ENCODE results near the gene WDR33.

WDR33 gene

DNA sequence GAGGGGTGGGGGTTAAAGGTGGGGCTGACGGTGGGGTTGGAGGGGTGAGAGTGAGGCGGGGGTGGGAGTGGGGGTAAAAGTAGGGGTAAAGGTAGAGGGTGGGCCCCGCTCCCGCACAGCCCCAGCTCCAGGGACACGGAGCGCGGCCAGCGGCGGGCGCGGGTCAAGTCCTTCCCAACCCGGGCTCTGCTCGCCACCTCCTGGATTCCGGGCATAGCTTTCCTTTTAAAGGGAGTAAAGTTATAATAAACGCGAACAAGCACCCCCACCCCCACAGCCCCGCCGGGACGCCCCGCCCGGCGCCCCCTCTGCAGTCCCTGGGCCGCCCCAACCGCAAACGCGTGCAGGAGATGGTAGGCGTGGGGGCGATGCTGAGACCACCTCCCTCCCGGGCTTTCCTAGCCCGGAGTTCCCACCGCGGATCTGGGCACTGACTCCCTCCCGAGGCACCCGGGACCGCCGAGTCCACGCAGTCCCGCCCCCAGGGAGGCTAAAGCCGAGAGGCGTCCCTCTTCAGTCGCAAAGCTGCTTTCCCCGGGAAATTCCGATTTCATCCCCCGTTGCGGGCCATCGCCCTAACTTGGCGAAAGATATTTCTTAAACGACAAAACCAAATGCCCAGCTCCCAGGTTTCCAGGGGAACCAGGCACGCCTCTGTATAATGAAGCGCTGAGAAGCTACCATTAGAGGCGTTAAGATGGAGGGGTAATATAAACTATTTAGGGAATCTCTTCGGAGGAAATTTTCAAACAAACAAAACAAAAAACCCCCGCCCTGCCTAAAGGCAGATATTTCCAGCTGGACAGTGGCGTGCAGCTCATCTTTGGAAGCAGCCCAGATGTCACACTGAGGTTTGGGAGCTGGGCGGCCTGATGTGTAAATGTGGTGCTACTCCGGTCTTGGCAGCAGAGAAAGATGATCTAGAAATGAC, 135.4 kb downstream of the WDR33 start, which contains the start of gene LIMS2:
TSS of gene LIMS2 (minus strand) at position 200 of the 931 bp plus-strand sequence. CDS start 506 bp downstream, outside the sequence.
- H3K27ac ChIP-seq (ENCODE audit: low read depth, low read length, poor library complexity, severe bottlenecking), result no peak within 1 kb of the TSS
- no peaks in the 10 kb centered on the region for H3F3A ChIP-seq (ENCODE audit: insufficient read depth, low read length)
- H4K20me1 ChIP-seq (ENCODE audit: insufficient read depth, low read length), result no peaks in the 10 kb centered on the region
- no peak within 1 kb of the TSS for H3K9ac ChIP-seq (ENCODE audit: low read length)
- no peak within 1 kb of the TSS for H3K4me2 ChIP-seq (ENCODE audit: low read length)
- H3K36me3 ChIP-seq (ENCODE audit: insufficient read depth, low read length), result no peaks in the 10 kb centered on the region
- H2AFZ ChIP-seq (ENCODE audit: low read length), result no peak within 1 kb of the TSS
- H3K9me3 ChIP-seq (ENCODE audit: low read length), result no peaks in the 10 kb centered on the region
- H3K79me2 ChIP-seq (ENCODE audit: insufficient read depth, low read length), result no peaks in the 10 kb centered on the region
- no peak within 1 kb of the TSS for H3K4me3 ChIP-seq (ENCODE audit: low read depth, low read length, poor library complexity, severe bottlenecking)
- H3K4me1 ChIP-seq (ENCODE audit: insufficient read depth, low read length, severe bottlenecking), result no peaks in the 10 kb centered on the region
- H3K27me3 ChIP-seq (ENCODE audit: insufficient read depth, low read length), result peaks cover 12% of the 10 kb centered on the region; the same call in 1 of the 2 replicates
- no peaks in the 10 kb centered on the region for H3K9me2 ChIP-seq (ENCODE audit: low read depth, low read length)
- TF ChIP-seq EZH2 (IDR thresholded peaks at IDR 0.05; ENCODE audit: borderline replicate concordance, low read length) (no peak), CTCF (IDR thresholded peaks at IDR 0.05; ENCODE audit: low read length) (no peak)

- H2AFZ ChIP-seq (ENCODE audit: low read length), result no peak overlapping the region
- H3K27ac ChIP-seq (ENCODE audit: low read depth, low read length, poor library complexity, severe bottlenecking), result no peak overlapping the region
- H3K27me3 ChIP-seq (ENCODE audit: insufficient read depth, low read length), result peaks cover 20% of the 10 kb centered on the region; the same call in 1 of the 2 replicates
- no peak overlapping the region for H3K4me3 ChIP-seq (ENCODE audit: low read depth, low read length, poor library complexity, severe bottlenecking)
- no peaks in the 10 kb centered on the region for H3K36me3 ChIP-seq (ENCODE audit: insufficient read depth, low read length)
- no peaks in the 10 kb centered on the region for H3K4me1 ChIP-seq (ENCODE audit: insufficient read depth, low read length, severe bottlenecking)
- TF ChIP-seq CTCF (IDR thresholded peaks at IDR 0.05; ENCODE audit: low read length) (no peak), EZH2 (IDR thresholded peaks at IDR 0.05; ENCODE audit: borderline replicate concordance, low read length) (no peak)
- no peaks in the 10 kb centered on the region for H3K9me3 ChIP-seq (ENCODE audit: low read length)
- H3F3A ChIP-seq (ENCODE audit: insufficient read depth, low read length), result no peaks in the 10 kb centered on the region
- no peaks in the 10 kb centered on the region for H3K9me2 ChIP-seq (ENCODE audit: low read depth, low read length)
- H3K79me2 ChIP-seq (ENCODE audit: insufficient read depth, low read length), result no peaks in the 10 kb centered on the region
- no peak overlapping the region for H3K4me2 ChIP-seq (ENCODE audit: low read length)
- H3K9ac ChIP-seq (ENCODE audit: low read length), result no peak overlapping the region
- no peaks in the 10 kb centered on the region for H4K20me1 ChIP-seq (ENCODE audit: insufficient read depth, low read length)
These were observed 136.4 kb downstream of the WDR33 start for GRCh38 chr2:127674241-127675209.

DNA sequence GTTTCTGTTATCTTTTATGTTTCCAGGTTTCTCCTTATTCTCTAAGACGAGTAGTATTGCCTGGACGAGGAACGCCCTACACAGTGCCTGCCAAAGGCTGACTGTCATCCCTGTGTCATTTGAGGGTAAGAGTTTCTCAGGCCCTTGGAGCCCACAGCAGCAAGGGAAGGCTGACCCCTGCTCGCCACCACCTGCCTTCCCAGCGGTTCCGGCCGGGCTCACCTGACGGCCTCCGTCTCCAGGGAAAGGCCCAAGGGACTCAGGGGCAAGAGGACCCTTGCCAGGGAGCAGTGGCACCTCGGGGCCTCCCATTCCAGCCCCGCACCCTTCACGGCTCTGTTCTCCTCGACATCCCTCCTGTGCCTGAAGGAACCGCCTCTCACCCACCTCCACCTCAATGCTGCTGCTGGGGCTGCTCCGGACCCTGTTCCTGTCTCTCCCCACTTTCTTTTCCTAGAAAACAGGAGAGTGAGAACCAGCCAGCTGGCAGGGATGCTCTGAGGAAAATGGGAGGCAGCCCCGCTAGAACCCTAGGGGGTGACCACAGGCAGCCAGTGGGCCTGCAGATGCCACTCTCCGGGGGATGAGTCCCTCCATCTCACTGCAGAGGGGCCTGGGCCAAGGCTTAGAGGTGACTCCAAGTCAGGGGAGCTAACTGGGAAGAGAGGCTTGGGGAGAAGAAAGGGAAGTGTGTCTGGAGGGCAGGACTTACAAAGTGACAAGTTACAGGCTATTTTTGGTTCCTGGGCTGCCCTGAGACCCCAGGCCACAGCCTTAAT, 137.5 kb downstream of the WDR33 start:
- Histone ChIP-seq H3K9ac (ENCODE audit: low read length) (no peak overlapping the region), H2AFZ (ENCODE audit: low read length) (no peak overlapping the region)

More for the DNA sequence above, 137.5 kb downstream of the WDR33 start:
- TF ChIP-seq CTCF (IDR thresholded peaks at IDR 0.05; ENCODE audit: low read length), result no peak
- no peak for TF ChIP-seq EZH2 (IDR thresholded peaks at IDR 0.05; ENCODE audit: borderline replicate concordance, low read length)
- Histone ChIP-seq H4K20me1 (ENCODE audit: insufficient read depth, low read length) (no peaks in the 10 kb centered on the region), H3F3A (ENCODE audit: insufficient read depth, low read length) (no peaks in the 10 kb centered on the region), H3K4me3 (ENCODE audit: low read depth, low read length, poor library complexity, severe bottlenecking) (no peak overlapping the region), H3K4me2 (ENCODE audit: low read length) (no peak overlapping the region), H3K27ac (ENCODE audit: low read depth, low read length, poor library complexity, severe bottlenecking) (no peak overlapping the region), H3K36me3 (ENCODE audit: insufficient read depth, low read length) (no peaks in the 10 kb centered on the region), H3K4me1 (ENCODE audit: insufficient read depth, low read length, severe bottlenecking) (no peaks in the 10 kb centered on the region), H3K27me3 (ENCODE audit: insufficient read depth, low read length) (peaks cover 20% of the 10 kb centered on the region; the same call in 1 of the 2 replicates), H3K79me2 (ENCODE audit: insufficient read depth, low read length) (no peaks in the 10 kb centered on the region), H3K9me3 (ENCODE audit: low read length) (no peaks in the 10 kb centered on the region), H3K9me2 (ENCODE audit: low read depth, low read length) (no peaks in the 10 kb centered on the region)

All from OCI-LY1 (cell line).